Vagina (tissue), 2 donors: ENCODE data around the gene PRTN3. TPM values are rescaled to one million over a fixed set of nuclear protein-coding genes. Genes with fewer than 3 reads are reported as not detected.
"Not testable (repeated sequence)": the region's sequence is repeated elsewhere in the genome, so short reads cannot be mapped to it uniquely, and the experiment has no call there.

Source experiments
- DNase-seq, 2 donors: peaks; one replicate each; pipeline ENCODE4 v3.0.0-alpha.2; 2017; ENCODE audit errors: extremely low spot score in 2 of 2
- H3K27ac ChIP-seq: fragments of 200-600 bp; sonication (generic); one replicate; pipeline ENCODE4 v1.5.1; 2019
- H3K27me3 ChIP-seq: fragments of 200-600 bp; sonication (generic); one replicate; pipeline ENCODE4 v1.5.1; 2019
- H3K36me3 ChIP-seq, 2 donors: fragments of 200-600 bp; sonication (generic); one replicate each; pipeline ENCODE4 v1.5.1; 2017 to 2019
- H3K4me1 ChIP-seq: fragments of 200-600 bp; sonication (generic); one replicate; pipeline ENCODE4 v1.5.1; 2019
- H3K4me3 ChIP-seq, 2 donors: fragments of 200-600 bp; sonication (generic); 1 replicate in 1 of 2; 2 replicates in 1 of 2; pipeline ENCODE4 v1.5.1; 2016 to 2019
- H3K9me3 ChIP-seq: fragments of 200-600 bp; sonication (generic); one replicate; pipeline ENCODE4 v1.5.1; 2019
- POLR2A ChIP-seq, 2 donors: fragments of 450-650 bp; IDR thresholded peaks; one replicate each; pipeline ENCODE4 v1.6.1; 2017; ENCODE audit warnings: antibody characterized with exemption in 2 of 2, mild to moderate bottlenecking in 2 of 2, moderate library complexity in 2 of 2
- POLR2AphosphoS5 ChIP-seq, 2 donors: sonication (generic); formaldehyde crosslinking; IDR thresholded peaks; one replicate each; pipeline ENCODE4 v1.9.0; 2017; ENCODE audit warnings: antibody characterized with exemption in 2 of 2, mild to moderate bottlenecking in 2 of 2, low read depth in 1 of 2; ENCODE audit not compliant: insufficient read depth in 1 of 2
- intact Hi-C: fragments of 100-400 bp; cut with DNase I; formaldehyde crosslinking; loops from one replicate; pipeline ENCODE4 v1.15.1; 2023
- total RNA-seq: library from RNA; depleted of rRNA; stranded (reverse); fragments of >200 nt; gene quantifications from one replicate; pipeline ENCODE4 v1.2.3, GENCODE V29; 2016
- TF ChIP-seq, protein P1 (sequence below), 3 experiments: fragments of 450-650 bp in 2 of 3; fragments of 200-600 bp in 1 of 3; sonication (generic) in 1 of 3; IDR thresholded peaks; one replicate each; pipeline ENCODE4 v1.5.1; 2017 to 2019; ENCODE audit warnings: antibody characterized with exemption in 3 of 3, mild to moderate bottlenecking in 2 of 3, moderate library complexity in 2 of 3

The PRTN3 gene
- total RNA-seq, 1 donor from 2014 or later, result not detected

DNA sequence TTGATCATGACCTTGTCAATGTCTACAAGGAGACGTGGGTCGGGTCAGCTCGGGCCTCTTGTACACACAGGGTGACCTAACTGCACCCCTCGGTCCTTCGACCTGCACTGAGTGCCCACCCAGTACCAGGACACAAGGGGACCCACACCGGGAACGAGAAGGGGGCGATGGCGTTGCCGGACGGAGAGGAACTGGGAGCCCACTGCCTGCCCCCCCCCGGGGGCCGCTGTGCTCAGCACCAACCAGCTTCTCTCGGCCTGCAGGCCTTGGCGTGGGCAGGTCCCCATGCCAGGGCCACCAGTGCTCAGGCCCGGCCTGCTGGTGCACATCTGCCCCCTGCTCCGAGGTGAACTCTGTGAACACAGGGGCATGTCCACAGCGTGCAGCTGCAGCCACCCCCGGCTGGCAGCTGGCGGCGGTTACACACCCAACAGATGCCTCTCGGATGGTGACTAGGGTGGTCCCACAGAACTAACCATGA is 32.8 kb downstream of the PRTN3 start:
- peaks cover 0 to 33% of the 10 kb centered on the region in 2 donors for H3K36me3 ChIP-seq
- no peaks in the 10 kb centered on the region for H3K27me3 ChIP-seq
- peak overlapping the region; percentile 81 for H3K27ac ChIP-seq
- peaks cover 35% of the 10 kb centered on the region for H3K4me1 ChIP-seq
- no peak for DNase-seq
- TF ChIP-seq POLR2AphosphoS5 (IDR thresholded peaks at IDR 0.05; ENCODE audit: insufficient read depth in 1 of 2, low read depth in 1 of 2) (no peak), POLR2A (IDR thresholded peaks at IDR 0.05) (no peak)
- TF ChIP-seq, protein P1, sequence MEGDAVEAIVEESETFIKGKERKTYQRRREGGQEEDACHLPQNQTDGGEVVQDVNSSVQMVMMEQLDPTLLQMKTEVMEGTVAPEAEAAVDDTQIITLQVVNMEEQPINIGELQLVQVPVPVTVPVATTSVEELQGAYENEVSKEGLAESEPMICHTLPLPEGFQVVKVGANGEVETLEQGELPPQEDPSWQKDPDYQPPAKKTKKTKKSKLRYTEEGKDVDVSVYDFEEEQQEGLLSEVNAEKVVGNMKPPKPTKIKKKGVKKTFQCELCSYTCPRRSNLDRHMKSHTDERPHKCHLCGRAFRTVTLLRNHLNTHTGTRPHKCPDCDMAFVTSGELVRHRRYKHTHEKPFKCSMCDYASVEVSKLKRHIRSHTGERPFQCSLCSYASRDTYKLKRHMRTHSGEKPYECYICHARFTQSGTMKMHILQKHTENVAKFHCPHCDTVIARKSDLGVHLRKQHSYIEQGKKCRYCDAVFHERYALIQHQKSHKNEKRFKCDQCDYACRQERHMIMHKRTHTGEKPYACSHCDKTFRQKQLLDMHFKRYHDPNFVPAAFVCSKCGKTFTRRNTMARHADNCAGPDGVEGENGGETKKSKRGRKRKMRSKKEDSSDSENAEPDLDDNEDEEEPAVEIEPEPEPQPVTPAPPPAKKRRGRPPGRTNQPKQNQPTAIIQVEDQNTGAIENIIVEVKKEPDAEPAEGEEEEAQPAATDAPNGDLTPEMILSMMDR (IDR thresholded peaks at IDR 0.05), result no peak
- H3K4me3 ChIP-seq, result no peak overlapping the region
- intact Hi-C loops, result no loop called here
- no peaks in the 10 kb centered on the region for H3K9me3 ChIP-seq

DNA sequence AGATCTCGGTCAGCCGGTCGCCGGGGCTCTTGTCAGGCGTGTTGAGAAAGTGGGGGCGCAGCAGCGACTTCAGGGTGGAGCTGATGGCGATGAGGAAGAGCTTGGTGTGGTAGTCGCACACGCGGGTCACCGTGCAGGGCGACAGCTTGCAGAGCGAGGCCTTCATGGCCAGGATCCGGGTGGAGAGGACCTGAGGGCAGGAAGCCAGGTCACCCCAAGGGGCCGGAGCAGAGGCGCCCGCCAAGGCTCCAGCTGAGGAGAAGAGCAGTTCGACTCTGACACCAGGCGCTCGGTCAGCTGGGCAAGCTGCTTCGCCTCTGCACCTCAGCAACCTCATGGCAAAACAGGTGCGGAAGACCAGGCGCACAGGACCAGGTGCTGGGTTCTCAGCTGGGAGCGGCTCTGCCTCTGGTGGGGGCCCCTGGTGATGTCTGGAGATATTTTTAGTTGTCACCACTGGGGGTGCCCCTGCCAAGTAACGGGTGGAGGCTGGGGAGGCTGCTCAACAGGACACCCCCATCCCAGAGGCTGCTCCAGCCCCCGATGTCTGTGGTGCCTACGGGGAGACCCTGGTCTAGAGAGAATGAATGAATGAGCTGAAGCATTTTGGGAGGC is 34.6 kb downstream of the PRTN3 start:
- intact Hi-C loops, result no loop called here
- peaks cover 0 to 46% of the 10 kb centered on the region in 2 donors for H3K36me3 ChIP-seq
- no peak overlapping the region for H3K27ac ChIP-seq
- H3K4me3 ChIP-seq, result no peak overlapping the region
- no peak for DNase-seq
- no peaks in the 10 kb centered on the region for H3K9me3 ChIP-seq
- no peak for TF ChIP-seq POLR2A (IDR thresholded peaks at IDR 0.05)
- TF ChIP-seq POLR2AphosphoS5 (IDR thresholded peaks at IDR 0.05; ENCODE audit: insufficient read depth in 1 of 2, low read depth in 1 of 2), result peak in 1 of 2 donors; percentile 11
- no peaks in the 10 kb centered on the region for H3K27me3 ChIP-seq
- H3K4me1 ChIP-seq, result peaks cover 17% of the 10 kb centered on the region

DNA sequence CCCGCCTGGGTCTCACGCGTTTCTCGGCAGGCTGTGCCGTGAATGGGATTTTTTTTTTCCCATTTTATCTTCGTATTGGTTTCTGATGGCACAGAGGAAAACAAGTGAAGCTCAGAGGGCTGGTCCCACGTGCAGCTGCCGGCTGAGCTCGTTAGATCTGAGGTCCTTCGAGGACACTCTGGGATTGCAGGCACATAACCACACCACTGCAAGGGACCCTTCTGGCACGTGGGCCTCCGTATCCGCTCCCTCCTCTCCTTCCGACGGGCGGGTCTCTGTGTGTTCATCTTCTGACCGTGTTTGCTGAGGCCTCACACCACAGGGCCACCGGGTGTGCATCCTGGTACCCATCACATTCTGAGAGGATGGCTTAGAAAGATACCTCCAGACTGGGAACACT is 35.3 kb downstream of the PRTN3 start:
- Histone ChIP-seq H3K4me1 (peaks cover 12% of the 10 kb centered on the region), H3K36me3 (peaks cover 0 to 46% of the 10 kb centered on the region in 2 donors), H3K27ac (no peak overlapping the region), H3K4me3 (no peak overlapping the region), H3K27me3 (no peaks in the 10 kb centered on the region), H3K9me3 (no peaks in the 10 kb centered on the region)
- no peak for DNase-seq
- no peak for TF ChIP-seq POLR2AphosphoS5 (IDR thresholded peaks at IDR 0.05; ENCODE audit: insufficient read depth in 1 of 2, low read depth in 1 of 2)
- TF ChIP-seq POLR2A (IDR thresholded peaks at IDR 0.05), result no peak
- TF ChIP-seq, protein P1 (IDR thresholded peaks at IDR 0.05), result no peak
- intact Hi-C loops, result no loop called here

DNA sequence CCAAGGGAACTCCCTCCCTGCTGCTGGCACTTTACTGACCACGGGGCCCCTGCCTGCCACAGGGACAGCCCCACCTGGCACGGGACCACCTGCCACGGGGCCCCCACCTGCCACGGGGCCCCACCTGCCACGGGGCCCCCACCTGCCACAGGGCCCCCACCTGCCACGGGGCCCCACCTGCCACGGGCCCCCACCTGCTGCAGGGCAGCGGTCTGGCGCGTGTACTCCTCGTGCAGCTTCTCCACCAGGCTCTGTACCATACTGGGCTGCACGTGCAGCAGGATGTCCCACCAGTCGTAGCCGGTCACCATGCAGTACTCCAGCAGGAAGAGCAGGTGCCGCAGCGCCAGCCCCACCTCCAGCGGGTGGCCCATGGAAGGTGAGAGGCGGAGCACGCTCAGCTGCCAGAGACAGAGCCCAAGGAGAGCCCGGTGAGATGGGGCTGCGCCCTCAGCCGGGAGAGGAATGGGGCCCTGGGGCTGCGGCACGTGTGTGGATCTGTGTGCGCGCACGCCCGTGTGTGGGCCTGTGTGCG is 36.0 kb downstream of the PRTN3 start:
- no peak for DNase-seq
- H3K36me3 ChIP-seq, result peaks cover 3 to 50% of the 10 kb centered on the region in 2 donors
- TF ChIP-seq POLR2AphosphoS5 (IDR thresholded peaks at IDR 0.05; ENCODE audit: insufficient read depth in 1 of 2, low read depth in 1 of 2) (peak in 1 of 2 donors; percentile 41), POLR2A (IDR thresholded peaks at IDR 0.05) (no peak)

DNA sequence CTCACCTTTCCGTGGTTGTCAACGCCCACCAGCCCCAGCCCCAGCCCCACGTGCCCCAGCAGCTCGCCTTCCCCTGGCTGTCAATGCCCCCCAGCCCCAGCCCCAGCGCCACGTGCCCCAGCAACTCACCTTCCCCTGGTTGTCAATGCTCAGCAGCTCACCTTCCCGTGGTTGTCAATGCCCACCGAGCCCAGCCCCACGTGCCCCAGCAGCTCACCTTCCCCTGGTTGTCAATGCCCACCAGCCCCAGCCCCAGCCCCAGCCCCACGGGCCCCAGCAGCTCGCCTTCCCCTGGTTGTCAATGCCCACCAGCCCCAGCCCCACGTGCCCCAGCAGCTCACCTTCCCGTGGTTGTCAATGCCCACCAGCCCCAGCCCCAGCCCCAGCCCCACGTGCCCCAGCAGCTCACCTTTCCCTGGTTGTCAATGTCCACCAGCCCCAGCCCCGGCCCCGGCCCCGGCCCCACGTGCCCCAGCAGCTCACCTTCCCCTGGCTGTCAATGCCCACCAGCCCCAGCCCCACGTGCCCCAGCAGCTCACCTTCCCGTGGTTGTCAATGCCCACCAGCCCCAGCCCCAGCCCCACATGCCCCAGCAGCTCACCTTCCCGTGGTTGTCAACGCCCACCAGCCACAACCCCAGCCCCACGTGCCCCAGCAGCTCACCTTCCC is 37.3 kb downstream of the PRTN3 start:
- H3K27ac ChIP-seq, result not testable (repeated sequence)
- peaks cover 3 to 62% of the 10 kb centered on the region in 2 donors for H3K36me3 ChIP-seq

More for the DNA sequence above, 36.0 kb downstream of the PRTN3 start:
- no peak overlapping the region for H3K4me3 ChIP-seq
- no peaks in the 10 kb centered on the region for H3K27me3 ChIP-seq
- H3K9me3 ChIP-seq, result no peaks in the 10 kb centered on the region
- no peak overlapping the region for H3K27ac ChIP-seq
- intact Hi-C loops, result no loop called here
- peaks cover 9% of the 10 kb centered on the region for H3K4me1 ChIP-seq

DNA sequence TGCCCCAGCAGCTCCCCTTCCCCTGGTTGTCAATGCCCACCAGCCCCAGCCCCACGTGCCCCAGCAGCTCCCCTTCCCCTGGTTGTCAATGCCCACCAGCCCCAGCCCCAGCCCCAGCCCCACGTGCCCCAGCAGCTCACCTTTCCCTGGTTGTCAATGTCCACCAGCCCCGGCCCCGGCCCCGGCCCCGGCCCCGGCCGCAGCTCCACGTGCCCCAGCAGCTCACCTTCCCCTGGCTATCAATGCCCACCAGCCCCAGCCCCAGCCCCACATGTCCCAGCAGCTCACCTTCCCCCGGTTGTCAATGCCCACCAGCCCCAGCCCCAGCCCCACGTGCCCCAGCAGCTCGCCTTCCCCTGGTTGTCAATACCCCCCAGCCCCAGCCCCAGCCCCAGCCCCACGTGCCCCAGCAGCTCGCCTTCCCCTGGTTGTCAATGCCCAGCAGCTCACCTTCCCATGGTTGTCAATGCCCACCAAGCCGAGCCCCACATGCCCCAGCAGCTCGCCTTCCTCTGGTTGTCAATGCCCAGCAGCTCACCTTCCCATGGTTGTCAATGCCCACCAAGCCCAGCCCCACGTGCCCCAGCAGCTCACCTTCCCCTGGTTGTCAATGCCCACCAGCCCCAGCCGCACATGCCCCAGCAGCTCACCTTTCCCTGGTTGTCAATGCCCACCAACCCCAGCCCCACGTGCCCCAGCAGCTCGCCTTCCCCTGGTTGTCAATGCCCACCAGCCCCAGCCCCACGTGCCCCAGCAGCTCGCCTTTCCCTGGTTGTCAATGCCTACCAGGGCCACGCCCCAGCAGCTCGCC is 38.2 kb downstream of the PRTN3 start:
- intact Hi-C loops, H3K27me3 ChIP-seq, H3K4me3 ChIP-seq, H3K27ac ChIP-seq, DNase-seq, H3K9me3 ChIP-seq, H3K4me1 ChIP-seq: not testable (repeated sequence)
- peaks cover 3 to 65% of the 10 kb centered on the region in 2 donors for H3K36me3 ChIP-seq

More for the DNA sequence above, 37.3 kb downstream of the PRTN3 start:
- H3K4me3 ChIP-seq, DNase-seq, H3K27me3 ChIP-seq, H3K9me3 ChIP-seq, intact Hi-C loops, H3K4me1 ChIP-seq: not testable (repeated sequence)
